GM12874 (cell line): Measurements from ENCODE around the gene ZNF280D.
A peak's percentile ranks its signal among the peaks of the same experiment; 100 is the strongest.

Experiments
- TF ChIP-seq, protein P1 (sequence below): IDR thresholded peaks from 2 replicates; pipeline ENCODE4 v1.5.1; 2011; ENCODE audit warnings: low read depth, mild to moderate bottlenecking, control low read depth, low read length, moderate library complexity; ENCODE audit not compliant: insufficient read depth

The ZNF280D gene

DNA sequence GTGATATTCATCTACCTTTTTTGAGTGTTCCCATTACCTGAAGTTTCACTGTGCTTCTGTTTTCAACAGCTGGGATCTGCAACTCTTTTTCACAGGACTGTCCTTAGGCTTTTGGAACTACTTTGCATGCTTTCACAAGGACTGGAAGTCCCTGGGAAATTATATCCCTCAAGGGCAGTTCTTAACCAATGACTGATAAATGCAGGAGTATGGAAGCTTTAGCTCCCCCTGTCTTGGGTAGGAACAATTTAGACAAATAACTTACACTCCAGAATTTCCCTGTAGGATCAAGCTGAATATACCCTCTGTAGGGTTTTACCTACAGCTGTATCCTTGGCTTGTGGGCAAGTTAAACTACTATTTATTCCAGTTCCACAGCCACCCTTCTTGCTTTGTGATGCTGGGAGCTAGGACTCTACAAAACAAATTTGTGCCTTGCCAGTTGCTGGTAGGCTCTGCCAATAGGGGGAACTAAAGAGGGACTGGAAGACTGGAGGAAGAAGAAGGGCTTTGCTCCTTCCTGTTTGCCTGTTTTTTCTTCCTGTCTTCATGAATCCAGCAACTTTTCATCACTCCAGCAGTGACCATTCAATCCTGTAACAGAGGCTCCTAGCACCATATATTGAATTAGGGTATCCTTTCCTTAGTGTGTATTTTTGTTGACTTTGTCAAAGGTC lies 6.8 kb upstream of the ZNF280D start:
- TF ChIP-seq, protein P1, sequence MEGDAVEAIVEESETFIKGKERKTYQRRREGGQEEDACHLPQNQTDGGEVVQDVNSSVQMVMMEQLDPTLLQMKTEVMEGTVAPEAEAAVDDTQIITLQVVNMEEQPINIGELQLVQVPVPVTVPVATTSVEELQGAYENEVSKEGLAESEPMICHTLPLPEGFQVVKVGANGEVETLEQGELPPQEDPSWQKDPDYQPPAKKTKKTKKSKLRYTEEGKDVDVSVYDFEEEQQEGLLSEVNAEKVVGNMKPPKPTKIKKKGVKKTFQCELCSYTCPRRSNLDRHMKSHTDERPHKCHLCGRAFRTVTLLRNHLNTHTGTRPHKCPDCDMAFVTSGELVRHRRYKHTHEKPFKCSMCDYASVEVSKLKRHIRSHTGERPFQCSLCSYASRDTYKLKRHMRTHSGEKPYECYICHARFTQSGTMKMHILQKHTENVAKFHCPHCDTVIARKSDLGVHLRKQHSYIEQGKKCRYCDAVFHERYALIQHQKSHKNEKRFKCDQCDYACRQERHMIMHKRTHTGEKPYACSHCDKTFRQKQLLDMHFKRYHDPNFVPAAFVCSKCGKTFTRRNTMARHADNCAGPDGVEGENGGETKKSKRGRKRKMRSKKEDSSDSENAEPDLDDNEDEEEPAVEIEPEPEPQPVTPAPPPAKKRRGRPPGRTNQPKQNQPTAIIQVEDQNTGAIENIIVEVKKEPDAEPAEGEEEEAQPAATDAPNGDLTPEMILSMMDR, result peak; percentile 25; the same call in 1 of the 2 replicates

GRCh38 chr15:56739474-56739873 lies 6.2 kb upstream of the ZNF280D start:
- TF ChIP-seq, protein P1, result no peak

GRCh38 chr15:56737791-56738190 lies 4.5 kb upstream of the ZNF280D start:
- TF ChIP-seq, protein P1, result no peak

DNA sequence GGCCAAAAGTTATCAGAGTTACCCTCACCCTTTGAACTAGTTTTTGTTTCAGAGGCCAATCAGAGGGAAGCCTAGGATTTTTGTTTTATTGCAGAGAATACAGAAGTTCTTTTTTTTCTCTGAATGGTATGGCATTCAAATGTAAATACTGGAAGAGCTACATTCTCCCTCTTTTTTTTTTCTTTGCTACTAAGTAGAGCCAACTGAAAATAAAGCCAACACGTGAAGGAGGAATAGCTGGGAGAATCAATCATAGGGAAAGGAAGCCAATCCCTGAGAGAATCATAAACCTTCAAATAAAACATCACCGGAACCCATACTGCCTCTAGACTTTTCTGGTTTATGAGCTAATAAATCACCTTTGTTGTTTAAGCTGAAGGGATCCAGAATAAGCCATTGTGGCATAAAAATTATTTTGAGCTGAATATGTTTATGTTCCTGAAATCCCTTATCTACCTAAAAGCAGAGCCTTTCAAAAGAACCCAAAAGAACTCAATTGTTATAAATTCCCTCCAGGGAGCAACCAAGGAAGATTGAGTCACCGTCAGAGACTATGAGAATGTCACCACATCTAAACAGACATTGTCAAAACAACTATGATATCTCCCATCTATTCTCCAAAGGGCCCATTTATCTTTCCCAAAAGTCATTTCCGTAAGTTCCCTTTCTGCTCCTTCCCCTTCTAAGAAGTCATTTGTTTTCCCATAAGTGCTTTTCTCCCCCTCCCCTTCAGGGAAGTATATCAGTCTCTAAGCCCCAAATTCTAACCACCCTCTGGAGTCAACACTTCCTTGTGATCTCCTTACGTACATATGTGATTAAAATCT lies 3.8 kb upstream of the ZNF280D start:
- TF ChIP-seq, protein P1, result no peak

DNA sequence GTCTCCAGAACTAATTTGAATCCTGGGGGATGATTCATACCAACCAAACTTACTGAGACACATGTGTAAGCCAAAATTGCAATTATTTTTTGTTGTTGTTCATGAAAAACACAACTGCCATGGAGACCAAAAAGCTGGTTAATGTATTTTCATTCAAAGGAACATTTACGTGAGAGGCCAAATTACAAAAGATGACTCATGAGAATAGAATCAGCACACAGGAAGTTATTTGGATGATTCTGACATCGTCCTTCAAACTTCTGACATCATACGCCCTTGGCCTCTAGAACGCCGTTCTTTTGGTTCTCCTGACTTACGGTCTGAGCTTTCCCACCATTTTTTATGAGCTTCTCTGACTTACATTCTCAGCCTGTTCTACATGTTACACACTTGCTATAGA lies 3.0 kb upstream of the ZNF280D start:
- TF ChIP-seq, protein P1, result no peak

- TF ChIP-seq, protein P1, result no peak
Measured at GRCh38 chr15:56735589-56735988, 2.3 kb upstream of the ZNF280D start.

DNA sequence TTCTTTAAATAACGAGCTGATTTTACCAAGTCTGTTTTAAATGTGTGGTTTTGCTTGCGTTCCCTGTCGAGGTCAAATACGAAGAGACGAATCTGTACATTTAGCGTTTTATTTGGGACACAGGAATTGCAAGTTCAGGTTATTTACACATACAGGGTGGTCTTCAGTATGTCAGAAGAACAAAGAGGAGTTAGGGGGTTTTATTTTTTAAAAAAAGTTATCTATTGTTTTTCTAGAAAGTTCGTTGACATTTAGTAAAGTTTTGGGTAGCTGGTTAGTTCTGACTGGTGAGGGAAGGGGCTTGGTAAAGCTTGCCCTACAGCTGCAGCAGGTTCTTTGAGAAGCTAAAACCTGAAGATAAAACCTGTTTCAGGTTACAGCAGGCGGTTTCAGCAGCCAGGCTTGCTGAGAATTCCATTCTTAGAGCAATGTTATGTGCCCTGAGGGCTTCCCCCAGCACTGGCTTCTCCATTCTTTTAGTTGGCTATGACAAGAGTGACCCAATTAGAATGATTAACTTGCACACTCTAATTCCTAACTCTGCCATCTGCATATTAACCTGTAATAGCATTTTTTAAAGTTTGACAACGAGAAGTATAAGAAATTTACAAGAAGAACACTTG lies 815 bp upstream of the ZNF280D start:
- TF ChIP-seq, protein P1, result no peak
